HEK293T (cell line): ENCODE measurements around the gene CALD1.

Source experiments
- CTCF ChIA-PET: fragments of 350-600 bp; formaldehyde crosslinking; extraction: SDS; loops from one replicate; lab custom pipeline; 2021; ENCODE audit warnings: antibody characterized with exemption, inconsistent platforms; lab: Yijun Ruan, JAX
- POLR2A ChIA-PET: fragments of 350-600 bp; formaldehyde crosslinking; extraction: SDS; loops from one replicate; lab custom pipeline; 2020; ENCODE audit warnings: antibody characterized with exemption, inconsistent platforms; lab: Yijun Ruan, JAX
- DNase-seq: peaks from one replicate; pipeline ENCODE4 v3.0.0; 2012; ENCODE audit warnings: mixed read lengths; ENCODE audit errors: extremely low spot score
- ARNT ChIP-seq: fragments of 450-650 bp; IDR thresholded peaks from 2 replicates; pipeline ENCODE4 v1.6.1; 2017; ENCODE audit warnings: mild to moderate bottlenecking
- BHLHE40 ChIP-seq: fragments of 450-650 bp; IDR thresholded peaks from 2 replicates; pipeline ENCODE4 v1.6.1; 2016; ENCODE audit warnings: mild to moderate bottlenecking, moderate library complexity, borderline replicate concordance
- CTBP1 ChIP-seq: fragments of 450-650 bp; IDR thresholded peaks from 2 replicates; pipeline ENCODE4 v1.6.1; 2016; ENCODE audit warnings: borderline replicate concordance
- ELF4 ChIP-seq: fragments of 450-650 bp; IDR thresholded peaks from 2 replicates; pipeline ENCODE4 v1.6.1; 2017; ENCODE audit warnings: antibody characterized with exemption
- FOXA1 ChIP-seq: fragments of 450-650 bp; IDR thresholded peaks from 2 replicates; pipeline ENCODE4 v1.6.1; 2016; ENCODE audit warnings: mild to moderate bottlenecking
- FOXK2 ChIP-seq: fragments of 450-650 bp; IDR thresholded peaks from 2 replicates; pipeline ENCODE4 v1.6.1; 2016; ENCODE audit warnings: mild to moderate bottlenecking
- FOXM1 ChIP-seq: fragments of 450-650 bp; IDR thresholded peaks from 2 replicates; pipeline ENCODE4 v1.6.1; 2017; ENCODE audit warnings: mild to moderate bottlenecking, borderline replicate concordance
- HDGF ChIP-seq: fragments of 450-650 bp; IDR thresholded peaks from 2 replicates; pipeline ENCODE4 v1.6.1; 2017; ENCODE audit warnings: antibody characterized with exemption, borderline replicate concordance
- L3MBTL2 ChIP-seq: fragments of 450-650 bp; conservative IDR thresholded peaks from 2 replicates; pipeline ENCODE4 v1.6.1; 2016; ENCODE audit warnings: mild to moderate bottlenecking
- LEF1 ChIP-seq: fragments of 450-650 bp; IDR thresholded peaks from 2 replicates; pipeline ENCODE4 v1.6.1; 2017; ENCODE audit warnings: mild to moderate bottlenecking, borderline replicate concordance
- NFRKB ChIP-seq: fragments of 450-650 bp; IDR thresholded peaks from 2 replicates; pipeline ENCODE4 v1.6.1; 2016; ENCODE audit warnings: mild to moderate bottlenecking, moderate library complexity
- SP1 ChIP-seq: fragments of 450-650 bp; IDR thresholded peaks from 2 replicates; pipeline ENCODE4 v1.6.1; 2017
- SUZ12 ChIP-seq: fragments of 450-650 bp; IDR thresholded peaks from 2 replicates; pipeline ENCODE4 v1.6.1; 2016; ENCODE audit warnings: mild to moderate bottlenecking
- TARDBP ChIP-seq: fragments of 450-650 bp; IDR thresholded peaks from 2 replicates; pipeline ENCODE4 v1.6.1; 2016
- ZNF384 ChIP-seq: fragments of 450-650 bp; IDR thresholded peaks from 2 replicates; pipeline ENCODE4 v1.6.1; 2016
- TF ChIP-seq, protein P1 (sequence below): fragments of 450-650 bp; IDR thresholded peaks from 2 replicates; pipeline ENCODE4 v1.6.1; 2016

CALD1 gene

DNA sequence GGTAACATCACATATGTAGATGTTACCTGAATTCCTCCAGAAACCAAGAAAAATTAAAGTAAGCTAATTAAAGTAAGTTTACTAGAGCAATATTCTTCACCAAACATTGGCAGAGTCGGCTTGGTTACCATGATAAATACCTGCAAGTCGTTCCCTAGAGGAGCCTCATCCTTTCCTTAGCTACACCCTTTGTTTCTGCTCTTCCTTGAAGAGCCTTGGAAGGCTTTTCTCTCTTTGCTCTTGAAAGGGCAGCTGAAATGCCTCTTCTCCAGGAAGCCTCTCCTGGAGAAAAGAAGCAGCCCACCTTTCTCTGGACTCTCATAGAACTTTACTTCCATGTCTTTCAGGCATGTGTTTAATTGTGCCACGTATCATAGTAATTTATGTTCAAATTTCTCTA lies 34.9 kb upstream of the CALD1 start:
- TF ChIP-seq BHLHE40 (no peak), FOXM1 (no peak), ZNF384 (no peak), CTBP1 (no peak), ELF4 (no peak), SUZ12 (no peak), LEF1 (no peak), SP1 (no peak), L3MBTL2 (no peak), TARDBP (no peak), FOXK2 (no peak), ARNT (no peak), HDGF (no peak)
- TF ChIP-seq, protein P1, sequence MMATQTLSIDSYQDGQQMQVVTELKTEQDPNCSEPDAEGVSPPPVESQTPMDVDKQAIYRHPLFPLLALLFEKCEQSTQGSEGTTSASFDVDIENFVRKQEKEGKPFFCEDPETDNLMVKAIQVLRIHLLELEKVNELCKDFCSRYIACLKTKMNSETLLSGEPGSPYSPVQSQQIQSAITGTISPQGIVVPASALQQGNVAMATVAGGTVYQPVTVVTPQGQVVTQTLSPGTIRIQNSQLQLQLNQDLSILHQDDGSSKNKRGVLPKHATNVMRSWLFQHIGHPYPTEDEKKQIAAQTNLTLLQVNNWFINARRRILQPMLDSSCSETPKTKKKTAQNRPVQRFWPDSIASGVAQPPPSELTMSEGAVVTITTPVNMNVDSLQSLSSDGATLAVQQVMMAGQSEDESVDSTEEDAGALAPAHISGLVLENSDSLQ = no peak
- DNase-seq = no peak
- CTCF ChIA-PET = interaction anchor here (0.7 to 1.0 kb wide), 2 partner anchors 20 to 183 kb away, joined by 3 to 5 read pairs; no protein-coding TSS in a partner anchor
- POLR2A ChIA-PET = interaction anchor here (0.9 kb wide), 1 partner anchor 9 kb away, joined by 3 read pairs; no protein-coding TSS in a partner anchor

DNA sequence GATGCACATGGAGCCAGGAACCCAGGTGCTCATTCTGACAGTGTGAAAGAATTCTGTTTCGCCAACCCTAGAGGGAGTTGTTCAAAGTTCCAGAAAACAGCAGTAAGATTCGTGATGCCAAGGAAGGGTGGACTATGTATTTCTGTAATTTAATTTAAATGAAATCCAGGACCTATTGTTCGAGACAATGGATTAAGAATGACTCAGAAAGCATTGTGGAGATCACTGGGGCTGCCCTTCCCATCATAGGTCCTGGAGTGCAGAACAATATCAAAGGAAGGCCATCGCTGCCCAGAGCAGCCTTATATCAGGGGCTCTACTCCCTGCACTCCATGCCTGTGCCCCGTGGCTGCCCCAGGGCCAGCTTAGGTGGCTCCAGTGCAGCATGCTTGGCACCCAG lies 32.1 kb upstream of the CALD1 start:
- no peak for DNase-seq
- ChIA-PET CTCF (no interaction called here), POLR2A (no interaction called here)
- TF ChIP-seq ARNT = no peak
- TF ChIP-seq FOXA1 = no peak
- TF ChIP-seq BHLHE40 = no peak
- no peak for TF ChIP-seq L3MBTL2
- no peak for TF ChIP-seq LEF1
- TF ChIP-seq SP1 = no peak
- no peak for TF ChIP-seq SUZ12
- no peak for TF ChIP-seq HDGF
- TF ChIP-seq FOXK2 = no peak
- TF ChIP-seq NFRKB = no peak

DNA sequence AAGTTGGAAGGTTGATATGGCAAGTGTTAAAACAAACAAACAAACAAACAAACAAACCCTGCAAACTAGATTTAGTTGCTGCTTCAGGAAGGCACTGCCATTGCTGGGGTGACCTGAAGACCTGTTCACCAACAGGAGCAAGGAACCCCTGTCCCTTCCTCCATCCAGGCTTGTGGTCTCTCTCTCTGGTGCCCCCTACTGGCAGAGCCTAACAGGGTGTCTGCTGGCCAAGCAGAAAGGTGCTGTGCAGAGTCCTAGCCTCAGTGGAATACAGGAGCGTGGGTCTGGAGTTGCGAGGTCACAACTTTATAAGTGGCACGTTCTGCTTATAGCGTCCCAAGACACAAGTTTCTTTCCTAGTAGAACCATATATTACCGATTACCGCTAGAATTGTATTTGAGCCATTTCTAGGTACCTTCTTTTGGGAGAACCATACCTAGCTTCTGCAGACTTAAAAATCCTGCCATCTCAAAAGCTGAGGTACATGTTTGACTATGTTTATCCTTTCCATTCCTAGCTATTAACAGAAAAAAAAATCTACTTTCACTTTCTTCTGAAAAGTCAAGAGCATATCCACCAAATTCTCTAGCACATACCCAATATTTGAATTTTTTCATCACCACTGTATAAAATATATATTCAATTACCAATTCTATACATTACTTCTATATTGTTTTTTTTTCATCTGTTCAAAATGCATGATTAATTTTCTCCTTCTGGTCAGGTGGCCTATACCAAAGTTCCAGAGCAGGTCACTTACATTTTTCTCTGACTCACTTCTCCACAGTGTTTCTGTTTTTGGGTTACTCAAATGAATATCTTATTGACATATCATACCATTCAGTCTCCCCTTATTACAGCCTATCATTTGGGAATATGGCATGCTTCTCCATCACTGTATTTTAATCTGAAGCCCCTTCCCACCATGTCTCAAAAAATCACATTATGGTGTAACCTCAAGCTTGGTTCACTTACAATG lies 29.1 kb upstream of the CALD1 start:
- POLR2A ChIA-PET = no interaction called here
- TF ChIP-seq SUZ12 (no peak), NFRKB (no peak), HDGF (no peak), SP1 (no peak), FOXA1 (no peak), CTBP1 (no peak)
- CTCF ChIA-PET = interaction anchor here (0.6 to 1.4 kb wide), 10 partner anchors 9 to 1129 kb away, joined by 3 to 7 read pairs (median 3); no protein-coding TSS in a partner anchor
- DNase-seq = peak; percentile 82

DNA sequence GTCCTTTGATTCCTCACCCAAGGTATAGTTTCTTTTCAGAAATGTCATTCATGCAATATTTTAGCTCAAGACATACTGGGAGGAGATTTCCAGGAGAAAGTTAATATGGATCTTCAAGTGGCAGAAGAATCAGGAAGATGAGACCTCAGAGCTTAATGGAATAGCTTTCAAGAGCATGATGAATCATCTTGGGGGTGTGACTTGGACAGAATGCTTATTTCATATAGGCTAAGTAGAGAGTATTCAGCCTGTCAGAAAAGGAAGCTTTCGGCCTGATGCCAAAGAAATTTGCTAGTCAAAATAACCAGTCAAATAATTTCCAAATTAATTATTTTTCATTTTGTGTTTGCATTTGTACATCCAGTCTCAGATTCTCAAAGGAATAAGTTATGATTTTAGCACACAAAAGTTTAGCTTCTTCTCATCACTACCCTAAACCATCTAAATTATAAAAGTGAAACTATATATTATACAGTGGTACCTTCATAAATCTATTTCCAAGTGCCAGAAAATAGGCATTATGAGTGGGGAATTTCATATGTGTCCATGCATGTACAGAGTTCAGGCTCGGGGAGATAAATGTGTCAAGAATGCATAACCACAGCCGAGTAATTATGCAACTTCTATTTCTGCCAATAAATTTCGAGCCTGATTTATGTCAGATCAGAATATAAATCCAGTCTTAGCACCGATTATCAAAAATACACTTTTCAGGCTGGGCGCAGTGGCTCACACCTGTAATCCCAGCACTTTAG lies 27.3 kb upstream of the CALD1 start:
- no peak for DNase-seq
- CTCF ChIA-PET = no interaction called here
- POLR2A ChIA-PET = no interaction called here

DNA sequence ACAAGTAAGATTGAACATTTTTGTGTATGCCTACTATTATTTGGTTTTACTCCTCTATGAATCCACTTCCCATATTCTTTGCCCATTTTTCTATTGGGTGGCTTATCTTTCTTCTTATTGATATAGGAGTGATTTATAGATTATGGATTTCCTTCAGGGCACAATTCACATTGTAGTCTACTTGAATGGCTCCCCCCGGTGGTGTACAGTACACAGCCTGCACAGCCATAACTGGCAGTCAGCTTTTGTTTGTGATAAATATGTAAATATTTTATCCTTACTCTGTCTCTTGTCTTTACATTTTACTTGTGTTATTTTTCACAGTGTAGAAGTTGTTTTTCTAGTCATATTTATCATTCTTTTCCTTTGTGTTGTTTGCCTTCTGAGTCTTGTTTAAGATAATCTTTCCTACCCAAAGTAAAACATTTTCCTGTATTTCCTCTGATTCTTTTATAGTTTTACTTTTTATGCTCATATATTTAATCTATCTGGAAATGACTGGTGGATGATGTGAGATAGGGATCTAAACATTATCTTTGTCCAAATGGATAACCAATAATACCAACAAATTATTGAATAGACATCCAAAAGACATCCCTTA lies 23.9 kb upstream of the CALD1 start:
- POLR2A ChIA-PET = interaction anchor here (0.6 kb wide), 1 partner anchor 12 kb away, joined by 4 read pairs; no protein-coding TSS in a partner anchor

More for the DNA sequence above, 27.3 kb upstream of the CALD1 start:
- TF ChIP-seq TARDBP (no peak), ARNT (no peak), FOXM1 (no peak), HDGF (no peak)

DNA sequence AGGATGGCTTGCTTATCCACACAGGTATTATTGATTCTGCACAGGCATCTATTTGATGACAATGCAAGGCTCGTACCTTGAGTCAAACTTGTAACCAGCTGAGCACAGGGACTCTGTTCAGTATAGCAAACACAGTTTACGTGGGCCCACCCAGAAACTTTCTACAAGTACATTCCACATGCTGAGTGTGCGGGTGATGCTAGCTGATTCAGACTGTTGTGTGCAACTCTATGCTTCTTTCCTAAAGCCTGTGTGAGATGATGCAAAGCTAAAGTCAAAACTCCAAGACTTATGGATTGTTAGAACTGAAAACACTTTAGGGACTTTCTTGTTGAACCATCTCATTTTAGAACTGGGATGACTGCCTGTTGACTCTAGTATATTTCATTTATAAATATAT lies 21.5 kb upstream of the CALD1 start:
- no peak for TF ChIP-seq FOXA1
- no peak for TF ChIP-seq SP1
- no peak for TF ChIP-seq ELF4
- TF ChIP-seq SUZ12 = no peak
- TF ChIP-seq FOXM1 = no peak
- no peak for TF ChIP-seq FOXK2
- no peak for TF ChIP-seq L3MBTL2
- no peak for TF ChIP-seq ARNT
- no peak for TF ChIP-seq LEF1
- no peak for TF ChIP-seq TARDBP
- no peak for TF ChIP-seq HDGF
- TF ChIP-seq NFRKB = no peak
- no peak for TF ChIP-seq CTBP1
- ChIA-PET CTCF (interaction anchor here (0.7 kb wide), 1 partner anchor 23 kb away, joined by 4 read pairs; no protein-coding TSS in a partner anchor), POLR2A (no interaction called here)
- no peak for DNase-seq

More for the DNA sequence above, 23.9 kb upstream of the CALD1 start:
- CTCF ChIA-PET = interaction anchor here (0.6 kb wide), 1 partner anchor 98 kb away, joined by 5 read pairs; no protein-coding TSS in a partner anchor
- no peak for DNase-seq
- TF ChIP-seq SP1 = no peak
